ENCODE data around the gene PCGF3.

The PCGF3 gene, protein sequence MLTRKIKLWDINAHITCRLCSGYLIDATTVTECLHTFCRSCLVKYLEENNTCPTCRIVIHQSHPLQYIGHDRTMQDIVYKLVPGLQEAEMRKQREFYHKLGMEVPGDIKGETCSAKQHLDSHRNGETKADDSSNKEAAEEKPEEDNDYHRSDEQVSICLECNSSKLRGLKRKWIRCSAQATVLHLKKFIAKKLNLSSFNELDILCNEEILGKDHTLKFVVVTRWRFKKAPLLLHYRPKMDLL

DNA sequence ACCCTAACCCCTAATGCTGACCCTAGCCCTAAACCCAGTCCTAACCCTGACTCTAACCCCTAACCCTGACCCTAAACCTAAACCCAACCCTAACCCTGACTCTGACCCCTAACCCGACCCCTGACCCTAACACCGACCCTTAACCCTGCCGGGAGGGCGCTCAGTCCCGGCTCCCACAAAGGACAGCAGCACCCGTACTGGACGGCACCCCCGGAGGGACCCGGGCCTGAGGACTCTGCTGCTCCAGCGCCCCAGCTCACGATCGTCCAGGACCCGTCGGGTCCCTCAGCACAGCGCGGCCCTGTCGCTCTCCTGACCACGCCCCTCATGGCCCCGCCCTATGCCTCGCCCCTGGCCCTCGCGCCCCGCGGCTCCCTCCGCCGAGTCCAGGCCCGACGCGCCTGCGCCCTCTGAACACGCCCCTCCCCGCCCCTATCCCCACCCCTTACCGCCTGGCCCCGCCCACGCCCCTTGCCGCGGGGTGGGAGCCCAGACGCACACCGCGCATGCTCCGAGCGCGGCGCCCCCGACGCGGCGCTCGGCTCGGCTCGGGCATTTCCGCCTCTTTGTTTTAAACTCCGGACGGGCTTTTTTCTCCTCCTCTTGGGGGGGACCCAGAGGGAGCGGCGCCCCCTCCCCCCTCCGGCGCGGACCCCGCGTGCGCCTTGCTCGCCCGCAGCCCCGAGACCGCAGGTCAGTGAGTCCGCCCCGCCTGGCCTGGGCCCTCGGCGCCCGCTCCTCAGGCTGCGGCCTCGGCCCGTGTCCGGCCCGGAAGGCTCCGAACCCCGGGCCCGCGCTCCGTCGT lies at the start of gene PCGF3:
Gene PCGF3, plus strand, starts transcription at position 555 of the 805 bp plus-strand sequence. CDS start 27,849 bp downstream, outside the sequence.
- DNase-seq (ENCODE audit: low read depth), result peak; percentile 89

DNA sequence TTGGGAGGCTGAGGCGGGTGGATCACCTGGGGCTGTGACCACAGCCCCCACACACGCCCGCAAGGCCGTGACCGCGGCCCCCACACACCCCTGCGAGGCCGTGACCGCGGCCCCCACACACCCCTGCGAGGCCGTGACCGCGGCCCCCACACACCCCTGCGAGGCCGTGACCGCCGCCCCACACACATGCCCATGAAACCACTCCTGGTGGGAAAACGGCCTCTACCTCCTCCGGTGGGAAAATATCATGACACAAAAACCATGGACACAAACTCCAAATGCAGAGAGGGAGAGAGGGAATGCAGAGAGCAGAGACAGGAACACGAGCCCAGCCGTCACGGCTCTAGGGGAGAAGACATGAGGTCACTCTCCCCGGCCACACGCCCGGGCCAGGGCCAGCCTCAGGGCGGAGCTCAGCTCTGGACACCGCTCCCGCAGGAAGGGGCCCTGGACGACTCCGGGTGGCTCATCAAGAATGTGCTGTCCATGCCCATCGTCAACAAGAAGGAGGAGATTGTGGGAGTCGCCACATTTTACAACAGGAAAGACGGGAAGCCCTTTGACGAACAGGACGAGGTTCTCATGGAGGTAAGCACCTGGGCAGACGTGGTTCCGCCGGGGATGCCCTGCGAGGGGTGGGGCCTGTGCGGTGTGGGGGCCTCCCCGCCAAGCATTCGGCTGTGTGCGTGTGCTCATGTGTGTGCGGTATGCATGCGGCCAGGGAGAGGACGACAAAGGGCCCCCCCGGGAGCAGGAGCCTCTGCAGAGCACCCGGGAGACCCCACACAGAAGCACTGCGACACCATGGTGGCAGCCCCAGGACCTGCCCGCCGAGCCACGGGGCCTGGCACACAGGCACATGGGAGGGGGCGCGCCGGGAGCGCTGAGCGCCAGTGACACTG lies 48.9 kb upstream of the PCGF3 start:
- DNase-seq (ENCODE audit: low read depth), result no peak

DNA sequence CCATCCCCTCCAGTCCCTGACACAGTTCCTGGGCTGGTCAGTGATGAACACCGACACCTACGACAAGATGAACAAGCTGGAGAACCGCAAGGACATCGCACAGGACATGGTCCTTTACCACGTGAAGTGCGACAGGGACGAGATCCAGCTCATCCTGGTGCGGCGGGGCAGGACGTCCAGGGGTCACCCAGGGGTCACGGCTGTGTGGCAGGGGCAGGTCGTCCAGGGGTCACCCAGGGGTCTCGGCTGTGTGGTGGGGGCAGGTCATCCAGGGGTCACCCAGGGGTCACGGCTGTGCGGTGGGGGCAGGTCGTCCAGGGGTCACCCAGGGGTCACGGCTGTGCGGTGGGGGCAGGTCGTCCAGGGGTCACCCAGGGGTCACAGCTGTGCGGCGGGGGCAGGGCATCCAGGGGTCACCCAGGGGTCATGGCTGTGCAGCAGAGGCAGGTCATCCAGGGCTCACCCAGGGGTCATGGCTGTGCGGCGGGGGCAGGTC lies 48.2 kb upstream of the PCGF3 start:
- DNase-seq (ENCODE audit: low read depth), result no peak

DNA sequence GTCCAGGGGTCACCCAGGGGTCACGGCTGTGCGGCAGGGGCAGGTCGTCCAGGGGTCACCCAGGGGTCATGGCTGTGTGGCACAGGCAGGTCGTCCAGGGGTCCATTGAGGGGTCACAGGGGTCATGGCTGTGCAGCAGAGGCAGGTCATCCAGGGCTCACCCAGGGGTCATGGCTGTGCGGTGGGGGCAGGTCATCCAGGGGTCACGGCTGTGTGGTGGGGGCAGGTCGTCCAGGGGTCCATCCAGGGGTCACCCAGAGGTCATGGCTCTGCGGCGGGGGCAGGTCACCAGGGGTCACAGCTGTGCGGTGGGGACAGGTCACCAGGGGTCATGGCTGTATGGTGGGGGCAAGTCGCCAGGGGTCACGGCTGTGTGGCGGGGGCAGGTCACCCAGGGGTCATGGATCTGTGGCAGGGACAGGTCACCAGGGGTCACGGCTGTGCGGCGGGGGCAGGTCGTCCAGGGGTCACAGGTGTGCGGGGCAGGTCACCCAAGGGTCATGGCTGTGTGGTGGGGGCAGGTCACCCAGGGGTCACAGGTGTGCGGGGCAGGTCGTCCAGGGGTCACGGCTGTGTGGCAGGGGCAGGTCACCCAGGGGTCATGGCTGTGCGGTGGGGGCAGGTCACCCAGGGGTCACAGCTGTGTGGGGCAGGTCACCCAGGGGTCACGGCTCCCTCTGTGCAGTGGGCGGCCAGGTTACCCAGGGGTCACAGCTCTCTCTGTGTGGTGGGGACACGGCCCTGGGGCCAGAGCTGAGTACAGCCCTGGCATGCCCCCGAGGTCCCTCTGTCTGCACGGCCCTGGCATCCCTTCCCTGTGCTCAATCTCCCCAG lies 47.6 kb upstream of the PCGF3 start:
- DNase-seq (ENCODE audit: low read depth), result no peak

DNA sequence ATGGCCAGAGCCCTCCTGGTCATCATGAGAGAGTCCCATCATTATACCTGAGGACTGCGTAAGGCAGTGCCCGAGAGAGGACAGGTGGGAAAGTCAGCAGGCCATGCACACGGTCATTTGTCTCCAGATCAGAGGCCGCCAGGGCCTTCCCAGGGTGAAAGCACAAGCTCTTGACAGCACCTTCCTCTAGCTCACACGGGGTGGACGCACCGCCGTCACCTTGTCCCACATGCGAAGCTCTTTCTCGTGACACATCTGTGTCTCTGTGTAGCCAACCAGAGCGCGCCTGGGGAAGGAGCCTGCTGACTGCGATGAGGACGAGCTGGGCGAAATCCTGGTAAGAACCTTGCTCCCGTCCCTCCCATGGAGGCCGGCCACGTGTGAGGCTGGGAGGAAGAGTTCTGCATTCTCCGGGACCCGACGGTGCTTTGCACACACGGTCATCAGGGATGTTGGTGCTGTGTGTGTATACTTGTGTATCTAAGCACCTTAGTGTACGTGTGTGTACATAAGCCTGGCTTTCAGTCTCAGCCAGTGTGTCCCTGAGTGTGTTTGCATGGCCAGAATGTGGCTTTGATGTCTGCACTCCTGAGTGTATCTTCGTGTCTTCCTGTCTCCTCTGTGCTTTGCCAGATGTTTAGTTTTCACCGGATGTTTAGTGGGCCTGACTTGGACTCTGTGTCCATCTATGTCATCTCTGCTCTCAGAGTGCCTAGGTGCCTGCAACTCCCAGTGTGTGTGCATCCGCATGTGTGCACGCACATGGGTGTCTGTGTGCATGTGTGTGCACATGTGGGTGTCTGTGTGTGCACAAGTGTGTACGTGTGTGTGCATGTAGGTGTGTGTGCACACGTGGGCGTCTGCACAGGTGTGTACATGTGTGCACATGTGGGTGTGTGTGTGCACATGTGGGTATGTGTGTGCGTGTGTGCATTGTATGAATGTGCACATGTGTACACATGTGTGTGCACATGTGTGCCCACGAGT lies 46.7 kb upstream of the PCGF3 start:
- DNase-seq (ENCODE audit: low read depth), result no peak

DNA sequence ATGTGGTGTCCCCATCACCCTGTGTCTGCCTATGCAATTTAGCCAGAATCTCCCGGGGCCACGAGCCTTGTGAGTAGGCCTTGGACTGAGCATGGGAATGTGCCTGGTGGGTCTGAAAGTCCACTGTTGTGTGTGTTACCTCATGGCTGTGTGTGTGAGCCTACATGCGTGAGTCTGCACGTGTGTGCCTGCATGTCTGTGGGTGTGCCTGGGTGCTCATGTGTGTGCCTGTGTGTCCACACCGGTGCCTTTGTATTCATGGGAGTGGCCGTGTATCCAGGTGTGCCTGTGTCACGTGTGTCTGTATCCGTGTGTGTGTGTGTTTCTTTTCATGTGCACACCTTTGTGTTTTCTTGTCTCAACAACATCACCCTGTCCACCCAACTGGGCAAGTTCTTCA lies 45.8 kb upstream of the PCGF3 start:
- DNase-seq (ENCODE audit: low read depth), result no peak

DNA sequence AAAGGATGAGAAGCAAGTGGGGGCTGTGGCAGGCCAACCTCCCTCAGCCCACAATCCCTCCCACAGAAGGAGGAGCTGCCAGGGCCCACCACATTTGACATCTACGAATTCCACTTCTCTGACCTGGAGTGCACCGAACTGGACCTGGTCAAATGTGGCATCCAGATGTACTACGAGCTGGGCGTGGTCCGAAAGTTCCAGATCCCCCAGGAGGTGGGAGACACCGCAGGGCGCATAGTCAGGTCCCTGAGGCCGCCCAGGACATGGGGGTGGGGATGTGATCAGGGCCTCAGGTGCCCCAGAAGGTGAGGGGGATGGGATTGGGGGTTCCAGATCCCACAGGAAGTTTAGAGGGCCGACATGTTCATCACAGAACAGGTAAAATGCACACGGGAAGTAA lies 45.2 kb upstream of the PCGF3 start:
- no peak for DNase-seq (ENCODE audit: low read depth)

DNA sequence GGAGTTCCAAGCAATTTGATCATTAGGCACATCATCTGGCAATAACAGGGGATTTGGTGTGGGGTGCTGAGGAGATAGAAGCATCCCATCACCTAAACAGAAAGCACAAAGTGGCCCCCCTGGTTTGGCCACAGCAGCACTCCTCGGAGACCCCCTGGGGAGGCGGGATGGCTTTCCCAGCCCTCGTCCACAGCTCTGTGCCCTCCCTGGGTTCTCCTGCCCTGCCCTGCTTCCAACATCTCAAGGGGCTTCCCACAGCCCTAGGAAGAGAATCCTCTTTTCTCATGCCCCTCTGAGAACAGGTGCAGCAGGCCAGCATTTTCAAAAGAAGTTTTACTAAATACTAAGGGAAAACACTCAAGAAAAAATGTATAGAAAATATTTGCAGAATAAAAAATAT lies 44.4 kb upstream of the PCGF3 start:
- no peak for DNase-seq (ENCODE audit: low read depth)

DNA sequence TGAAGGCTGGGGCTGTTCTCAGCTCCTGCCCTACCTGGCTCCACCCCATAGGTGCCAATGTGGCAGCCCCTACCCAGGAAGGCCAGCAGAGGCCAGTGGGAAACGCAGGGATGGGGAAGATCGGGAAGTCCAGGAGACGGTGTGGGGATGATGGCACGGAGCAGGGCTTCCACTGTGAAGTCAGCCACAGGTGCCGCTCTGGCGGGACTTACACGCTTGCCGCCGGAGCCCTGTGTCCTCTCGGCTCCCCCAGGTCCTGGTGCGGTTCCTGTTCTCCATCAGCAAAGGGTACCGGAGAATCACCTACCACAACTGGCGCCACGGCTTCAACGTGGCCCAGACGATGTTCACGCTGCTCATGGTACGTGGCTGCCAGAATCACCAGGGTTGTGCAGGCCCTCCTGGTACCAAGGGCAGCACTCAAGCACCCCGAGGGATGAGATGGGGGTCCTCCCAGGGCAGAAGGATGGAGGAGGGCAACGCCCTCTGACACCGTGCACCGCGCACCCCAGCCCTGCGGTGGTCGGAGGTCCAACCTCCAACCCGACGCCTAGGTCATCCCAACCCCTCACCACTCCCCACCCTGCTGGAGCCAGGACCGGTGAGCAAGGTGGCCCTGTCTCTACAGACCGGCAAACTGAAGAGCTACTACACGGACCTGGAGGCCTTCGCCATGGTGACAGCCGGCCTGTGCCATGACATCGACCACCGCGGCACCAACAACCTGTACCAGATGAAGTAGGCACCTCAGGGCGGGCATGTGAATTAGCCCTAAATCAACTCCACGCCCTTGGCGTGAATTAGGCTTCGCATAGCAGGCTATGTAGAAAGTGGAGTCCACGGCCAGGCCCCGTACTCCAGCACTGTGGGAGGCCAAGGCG lies 43.5 kb upstream of the PCGF3 start:
- no peak for DNase-seq (ENCODE audit: low read depth)

DNA sequence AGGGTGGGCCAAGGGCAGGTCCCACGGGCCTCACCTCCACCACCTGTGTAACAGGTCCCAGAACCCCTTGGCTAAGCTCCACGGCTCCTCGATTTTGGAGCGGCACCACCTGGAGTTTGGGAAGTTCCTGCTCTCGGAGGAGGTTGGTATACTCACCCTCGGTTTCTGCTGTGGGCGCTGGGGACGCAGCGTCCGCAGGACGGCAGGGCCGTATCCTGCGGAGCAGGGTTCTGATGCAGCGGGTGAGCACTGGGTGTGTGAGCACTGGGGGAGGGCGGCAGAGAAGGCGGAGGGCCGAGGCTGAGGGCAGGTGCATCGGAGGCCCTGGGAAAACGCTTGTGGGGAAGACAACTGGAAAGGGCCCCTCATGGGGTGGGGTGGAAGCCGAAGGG lies 42.6 kb upstream of the PCGF3 start:
- no peak for DNase-seq (ENCODE audit: low read depth)

DNA sequence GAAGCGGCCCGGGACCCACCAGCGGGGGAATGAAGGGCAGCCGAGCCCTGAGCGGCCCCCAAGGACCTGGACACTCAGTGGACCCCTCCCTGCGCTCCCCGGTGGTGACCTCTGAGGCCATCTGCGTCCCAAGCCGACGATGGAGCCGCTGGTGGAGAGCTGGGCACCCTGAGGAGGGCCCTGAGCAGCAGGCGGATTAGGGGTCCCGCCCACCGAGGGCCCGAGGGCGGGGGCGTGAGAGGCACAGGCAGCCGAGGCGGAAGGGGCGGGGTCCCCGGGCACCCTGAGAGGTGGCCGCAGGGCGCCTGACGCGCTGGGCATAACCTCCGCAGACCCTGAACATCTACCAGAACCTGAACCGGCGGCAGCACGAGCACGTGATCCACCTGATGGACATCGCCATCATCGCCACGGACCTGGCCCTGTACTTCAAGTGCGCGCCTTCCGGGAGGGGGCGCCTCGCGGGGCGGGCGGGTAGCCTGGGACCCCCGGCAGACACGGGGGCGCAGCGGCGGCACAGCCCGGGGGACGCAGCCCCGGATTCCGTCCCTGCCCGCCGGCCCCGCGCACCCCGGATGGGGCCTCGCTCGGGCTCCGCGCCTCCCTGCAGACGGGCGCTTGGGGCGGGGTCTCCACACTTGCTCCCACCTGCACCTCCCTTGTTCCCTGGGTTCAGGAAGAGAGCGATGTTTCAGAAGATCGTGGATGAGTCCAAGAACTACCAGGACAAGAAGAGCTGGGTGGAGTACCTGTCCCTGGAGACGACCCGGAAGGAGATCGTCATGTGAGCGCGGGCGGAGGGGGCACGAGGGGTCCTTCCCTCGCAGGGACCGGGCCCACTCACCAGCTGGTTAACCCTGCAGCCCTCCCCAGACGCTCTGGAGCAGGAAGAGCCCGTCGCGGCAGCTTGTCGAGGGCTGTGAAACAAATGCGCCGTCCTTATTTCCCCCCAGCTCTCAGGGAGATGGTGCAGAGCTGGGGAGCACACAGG lies 41.9 kb upstream of the PCGF3 start:
- no peak for DNase-seq (ENCODE audit: low read depth)

DNA sequence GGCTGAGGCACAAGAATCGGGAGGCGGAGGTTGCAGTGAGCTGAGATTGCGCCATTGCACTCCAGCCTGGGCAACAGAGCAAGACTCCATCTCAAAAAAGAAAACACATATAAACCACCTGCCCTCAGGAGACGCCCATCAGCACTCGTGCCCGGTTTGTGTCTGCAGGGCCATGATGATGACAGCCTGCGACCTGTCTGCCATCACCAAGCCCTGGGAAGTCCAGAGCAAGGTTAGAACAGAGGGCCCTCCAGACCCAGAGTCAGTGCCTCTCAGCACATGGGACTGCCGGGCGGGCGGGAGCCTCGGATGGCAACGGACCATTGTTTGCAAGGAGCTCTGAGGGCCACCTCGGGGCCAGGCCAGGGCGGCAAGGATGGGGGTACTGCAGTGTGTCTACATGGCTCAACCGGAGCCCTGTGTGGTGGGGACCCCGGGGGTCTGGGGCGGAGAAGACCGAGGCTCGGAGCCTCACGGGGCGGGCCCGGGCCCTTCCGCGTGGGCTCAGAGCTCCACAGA lies 40.9 kb upstream of the PCGF3 start:
- DNase-seq (ENCODE audit: low read depth), result no peak

DNA sequence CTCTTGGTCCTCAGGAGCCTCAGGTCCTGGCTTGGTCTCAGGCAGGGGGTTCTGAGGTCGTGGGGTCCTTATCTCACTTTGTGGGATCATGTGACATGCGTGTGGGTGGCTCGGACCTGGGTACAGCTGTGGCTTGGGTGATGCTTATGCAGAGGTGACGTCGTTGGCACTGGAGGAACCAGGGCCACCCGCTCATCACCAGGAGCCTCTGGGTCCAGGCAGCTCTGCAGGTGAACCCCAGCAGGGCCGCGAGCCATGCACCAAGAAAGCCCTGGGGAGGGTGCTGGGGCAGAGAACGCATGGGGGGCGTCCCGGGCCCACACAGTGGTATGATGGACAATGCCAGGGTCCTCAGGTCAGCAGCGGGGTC lies 40.3 kb upstream of the PCGF3 start:
- DNase-seq (ENCODE audit: low read depth), result no peak

DNA sequence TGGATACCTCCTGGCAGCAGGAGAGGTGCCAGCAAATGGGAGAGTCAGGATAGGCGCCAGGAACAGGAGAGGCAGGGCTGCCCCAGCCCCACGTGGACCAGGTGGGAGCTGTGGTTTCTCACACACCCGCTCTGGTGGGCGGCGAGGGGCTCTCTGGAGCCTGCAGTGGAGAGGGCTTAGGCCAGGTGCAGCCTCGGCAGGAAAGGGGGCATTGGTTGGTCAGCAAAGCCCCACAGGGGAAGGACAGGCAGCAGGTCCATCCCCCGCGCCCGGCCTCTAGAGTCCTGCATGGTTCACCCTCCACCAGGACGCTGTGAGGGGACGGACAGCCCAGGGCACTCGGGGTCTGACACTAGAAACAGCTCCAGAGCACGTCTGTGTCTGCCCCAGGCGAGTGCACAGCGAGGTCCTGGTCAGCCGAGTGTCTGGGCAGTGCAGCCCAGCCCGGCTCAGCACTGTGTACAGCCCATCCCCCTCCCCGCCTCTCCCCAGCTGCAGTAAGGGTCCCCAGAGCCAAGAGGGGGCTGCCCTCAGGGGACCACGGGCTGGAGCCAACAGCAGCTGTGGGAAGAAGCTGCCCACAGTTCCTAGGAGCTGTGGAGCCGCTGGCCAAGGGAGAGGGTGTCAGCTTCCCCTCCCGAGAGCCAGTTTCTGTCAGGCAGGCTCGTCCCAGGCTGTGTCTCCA lies 39.7 kb upstream of the PCGF3 start:
- DNase-seq (ENCODE audit: low read depth), result no peak

DNA sequence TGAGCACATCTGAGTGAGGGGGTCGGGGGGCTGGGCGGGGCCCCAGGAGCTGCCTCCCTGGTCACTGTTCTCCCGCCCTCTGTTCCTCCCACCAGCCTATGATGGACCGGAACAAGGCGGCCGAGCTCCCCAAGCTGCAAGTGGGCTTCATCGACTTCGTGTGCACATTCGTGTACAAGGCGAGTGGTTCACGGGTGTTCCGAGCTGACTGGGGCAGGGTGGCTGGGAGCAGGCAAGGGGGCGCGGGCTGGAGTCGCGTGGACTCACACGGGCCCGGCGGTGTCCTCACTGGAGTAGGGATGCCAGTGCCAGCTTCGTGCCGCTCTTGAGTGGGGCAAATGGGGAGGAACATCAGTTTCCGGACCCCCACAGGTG lies 39.2 kb upstream of the PCGF3 start:
- DNase-seq (ENCODE audit: low read depth), result no peak

DNA sequence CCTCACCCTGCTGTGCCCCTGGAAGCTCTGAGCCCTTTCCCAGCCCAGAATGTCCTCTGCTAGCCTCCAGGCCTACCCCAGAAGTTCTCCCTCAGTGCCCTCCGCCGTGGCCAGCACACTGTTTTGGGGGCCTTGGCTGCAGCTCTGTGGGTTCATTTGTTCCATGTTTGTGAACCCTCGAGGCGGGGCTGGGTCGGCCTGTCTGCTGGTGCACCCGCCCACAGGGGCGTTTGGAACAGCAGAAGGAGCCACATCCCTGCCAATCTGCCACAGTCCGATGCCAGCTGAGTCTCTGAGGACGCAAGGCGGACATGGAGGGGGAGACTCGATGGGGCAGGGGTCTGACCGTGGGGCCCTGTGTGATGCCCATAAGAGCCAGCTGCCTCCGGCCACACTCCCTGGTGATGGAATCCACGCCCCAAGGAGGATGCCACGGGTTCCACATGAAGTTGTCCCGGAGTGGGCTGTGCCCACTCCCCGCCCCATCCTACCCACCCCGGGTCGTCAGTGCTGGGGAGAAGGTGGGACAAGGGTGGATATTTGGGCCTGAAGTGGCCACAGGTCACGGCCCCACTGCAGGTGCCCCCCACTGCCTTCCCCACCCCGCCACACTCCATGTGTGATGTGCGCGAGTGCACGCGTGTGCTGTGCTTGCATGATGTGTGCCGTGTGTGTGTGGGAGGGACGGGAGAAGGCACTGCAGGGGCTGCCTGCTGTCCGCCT lies 38.6 kb upstream of the PCGF3 start:
- DNase-seq (ENCODE audit: low read depth), result no peak

DNA sequence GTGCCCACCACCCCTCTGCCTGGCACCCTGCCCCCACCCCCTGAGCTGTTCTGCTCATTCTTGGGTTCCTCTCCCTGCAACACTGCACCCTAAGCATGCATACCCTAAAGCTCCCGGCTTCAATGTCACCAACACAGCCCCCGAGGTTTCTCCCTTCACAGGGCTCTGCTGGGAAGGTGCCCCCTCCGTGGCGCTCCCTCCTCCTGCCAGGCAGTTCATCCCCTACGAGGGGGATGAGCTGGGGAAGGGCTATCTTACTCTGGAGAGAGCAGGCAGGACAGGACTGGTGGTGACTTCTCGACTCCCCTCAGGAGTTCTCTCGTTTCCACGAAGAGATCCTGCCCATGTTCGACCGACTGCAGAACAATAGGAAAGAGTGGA lies 38.1 kb upstream of the PCGF3 start:
- no peak for DNase-seq (ENCODE audit: low read depth)

Measured in GM04504 (cell line).